Raji (cell line): ENCODE results near the gene PELI1.

Experiments used
- POLR2A ChIP-seq: IDR thresholded peaks from 2 replicates; pipeline ENCODE4 v1.6.1; 2011; ENCODE audit warnings: low read depth, low read length, control low read depth; ENCODE audit not compliant: insufficient read depth

PELI1 gene

DNA sequence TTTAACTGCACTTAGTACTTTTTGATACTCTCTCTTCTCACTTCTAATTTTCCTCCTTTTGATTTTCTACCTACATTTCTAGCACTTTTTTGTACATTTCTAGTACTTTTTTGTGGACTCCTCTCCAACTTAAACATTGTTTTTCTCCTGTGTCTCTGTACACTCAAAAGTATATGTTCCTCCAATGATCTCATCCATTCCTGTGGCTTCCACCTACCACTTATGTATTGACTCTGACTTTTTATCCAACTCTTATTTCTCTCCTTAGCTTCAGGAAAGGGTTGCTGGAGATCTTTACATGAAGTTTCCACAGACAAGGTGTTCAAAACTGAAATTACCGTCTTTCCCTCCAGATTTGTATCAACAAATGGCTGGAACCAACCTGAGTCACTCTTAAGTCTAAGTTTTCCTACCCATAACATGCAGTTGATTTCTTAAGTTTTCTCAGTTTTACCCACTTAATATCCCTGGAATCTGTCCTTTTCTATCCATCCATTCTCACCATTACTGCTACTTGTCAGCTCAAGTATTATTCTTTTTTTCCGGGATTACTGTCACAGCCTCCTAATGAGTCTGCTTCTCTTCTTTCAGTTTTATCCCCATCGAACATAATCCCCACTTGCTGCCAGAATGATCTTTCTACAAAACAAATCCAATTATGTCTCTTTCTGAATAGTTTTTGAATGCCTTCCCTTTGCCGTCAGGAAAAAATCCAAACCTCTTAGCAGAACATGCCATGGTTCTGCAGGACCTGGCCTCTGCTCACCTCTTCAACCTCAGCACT, 22.6 kb upstream of the PELI1 start:
- no peak for TF ChIP-seq POLR2A

DNA sequence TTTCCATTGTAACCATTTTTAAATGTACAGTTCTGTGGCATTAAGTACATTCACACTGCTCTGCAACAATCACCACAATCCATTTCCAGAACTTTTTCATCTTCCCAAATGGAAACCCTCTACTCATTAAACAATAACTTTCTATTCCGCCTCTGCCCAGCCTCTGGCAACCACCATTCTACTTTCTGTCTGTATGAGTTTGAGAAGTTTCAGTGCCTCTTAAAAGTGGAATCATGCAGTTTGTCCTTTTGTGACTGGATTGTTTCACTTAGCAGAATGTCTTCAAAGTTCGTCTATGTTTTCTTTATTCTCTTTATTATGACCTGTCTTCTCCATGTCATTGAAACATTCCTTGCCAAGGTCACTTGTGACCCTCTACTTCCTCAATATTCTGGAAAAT, 22.0 kb upstream of the PELI1 start:
- TF ChIP-seq POLR2A, result no peak

DNA sequence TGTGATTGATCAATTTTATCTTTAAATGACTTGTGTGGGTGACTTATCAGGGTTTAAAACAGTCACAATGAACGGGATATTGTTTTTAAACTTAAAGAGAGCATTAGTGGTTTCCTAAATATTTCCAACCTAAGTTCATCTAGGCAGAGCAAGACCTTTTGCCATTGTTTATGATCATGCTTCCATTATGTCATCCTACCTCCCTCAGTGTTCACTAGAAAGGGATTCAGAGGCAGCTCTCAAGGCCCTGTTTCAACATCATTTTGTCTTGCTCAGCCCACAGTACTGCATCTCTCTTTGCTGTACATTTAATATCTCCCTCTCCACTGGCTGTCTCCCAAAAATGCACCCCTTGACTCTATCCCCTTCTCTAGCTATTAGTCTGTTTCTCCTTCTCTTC, 21.5 kb upstream of the PELI1 start:
- TF ChIP-seq POLR2A, result no peak

DNA sequence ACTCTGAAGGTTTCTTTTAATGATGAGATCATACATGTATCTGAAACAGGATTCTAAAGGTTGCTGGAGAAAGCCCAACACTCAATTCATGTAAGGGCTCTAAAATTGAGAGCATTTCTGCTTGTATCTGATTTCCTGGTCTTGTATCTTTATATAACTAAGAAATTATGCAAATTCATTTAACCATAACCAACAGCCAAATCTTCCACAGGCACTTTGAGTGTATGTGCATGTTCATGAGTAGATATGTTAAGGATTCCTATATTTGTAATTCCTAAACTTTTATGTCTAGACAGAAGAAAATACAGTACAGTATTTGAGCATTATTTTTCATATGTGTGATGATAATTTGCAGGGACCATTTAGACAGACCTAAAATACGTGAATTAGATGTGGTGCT, 20.4 kb upstream of the PELI1 start:
- no peak for TF ChIP-seq POLR2A

DNA sequence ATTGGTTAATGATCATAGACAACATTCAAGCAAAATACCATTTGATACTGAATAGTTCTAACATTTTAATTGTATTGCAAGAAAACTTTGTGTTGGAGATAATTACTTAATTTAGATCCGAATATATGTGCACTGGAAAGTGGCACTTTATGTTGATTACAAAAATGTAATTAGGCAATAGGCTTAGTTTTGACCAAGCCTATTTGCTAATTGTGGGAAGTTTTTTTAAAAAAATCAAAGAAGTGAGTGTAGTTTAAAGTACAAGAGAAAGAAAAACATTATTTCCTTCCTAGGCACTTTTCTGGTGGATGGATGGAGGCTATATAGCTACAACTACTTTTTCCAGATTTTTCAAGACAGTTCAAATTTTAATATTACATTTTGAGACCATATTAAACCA, 18.3 kb upstream of the PELI1 start:
- no peak for TF ChIP-seq POLR2A

DNA sequence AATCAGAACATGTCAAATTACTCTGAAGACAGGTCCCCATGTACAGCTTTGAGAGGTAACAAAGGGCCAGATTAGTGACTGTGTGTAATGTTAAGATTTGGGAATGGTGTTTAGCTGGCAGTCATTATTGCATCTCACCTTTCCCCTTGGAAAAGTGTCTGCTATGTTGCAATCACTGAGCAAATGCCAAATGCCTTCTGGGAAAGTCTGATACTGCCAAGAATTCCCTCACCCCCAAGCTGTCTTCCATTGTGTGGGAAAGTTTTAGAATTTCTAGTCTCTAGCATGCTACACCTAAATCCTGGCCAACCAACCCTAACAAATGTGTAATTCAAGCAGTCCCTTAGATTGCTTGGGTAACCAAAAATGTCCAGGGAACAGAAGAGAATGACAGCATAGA, 13.6 kb upstream of the PELI1 start:
- TF ChIP-seq POLR2A, result no peak

DNA sequence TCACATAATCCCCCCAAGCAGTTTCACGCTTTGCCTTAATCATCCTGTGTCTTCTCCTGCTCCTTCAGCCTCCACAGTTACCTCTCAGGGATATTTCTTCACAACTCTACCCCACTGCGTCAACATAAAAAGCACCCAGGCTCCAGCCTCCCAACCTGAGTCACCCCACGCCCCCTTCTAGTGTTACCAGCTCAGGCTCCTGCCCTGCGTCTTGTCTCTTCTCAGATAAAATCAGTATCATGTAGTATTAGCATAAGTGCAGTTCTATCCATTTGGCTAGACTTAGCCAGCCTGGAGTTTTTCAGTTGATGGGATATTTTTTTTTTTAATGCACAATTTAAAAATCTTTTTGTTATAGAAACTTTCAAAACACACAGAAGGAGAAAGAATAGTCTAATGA, 9.6 kb upstream of the PELI1 start:
- no peak for TF ChIP-seq POLR2A

DNA sequence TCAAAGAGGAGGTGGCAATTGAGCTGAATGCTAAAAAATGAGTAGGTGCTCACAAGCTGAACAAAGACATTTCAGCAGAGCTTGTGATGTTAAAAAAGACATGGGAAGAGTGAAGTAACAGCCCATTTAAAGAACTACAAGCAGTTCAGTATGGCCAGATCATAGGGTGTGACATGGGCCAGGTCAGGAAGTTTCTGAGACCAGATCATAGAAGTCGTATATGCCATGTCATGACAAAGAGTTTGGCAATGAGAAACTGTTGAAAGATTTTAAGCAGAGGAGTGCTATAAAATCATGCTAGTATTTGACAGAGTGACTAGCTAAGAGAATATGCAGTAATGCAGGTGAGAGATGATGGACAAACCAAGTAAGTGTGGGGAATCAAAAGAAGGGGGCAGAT, 7.3 kb upstream of the PELI1 start:
- no peak for TF ChIP-seq POLR2A

DNA sequence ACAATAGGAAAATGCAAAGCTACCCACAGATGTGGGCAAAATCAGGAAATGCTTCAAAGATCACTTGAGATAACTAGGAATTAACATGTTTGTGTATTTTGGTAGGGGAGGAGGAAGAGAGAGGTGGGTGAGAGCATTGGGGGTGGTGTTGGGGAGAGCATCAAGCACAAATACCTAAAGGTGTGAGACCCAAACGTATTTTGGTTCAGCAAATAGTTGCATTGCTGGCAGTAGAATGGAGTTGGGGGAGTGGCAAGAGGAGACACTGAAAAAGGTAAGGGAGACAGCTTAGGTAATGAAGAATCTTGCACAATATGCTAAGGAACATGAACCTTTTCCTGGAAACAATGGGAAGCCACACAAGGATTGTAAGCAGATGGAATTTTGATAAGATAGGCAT, 1.5 kb upstream of the PELI1 start:
- no peak for TF ChIP-seq POLR2A

DNA sequence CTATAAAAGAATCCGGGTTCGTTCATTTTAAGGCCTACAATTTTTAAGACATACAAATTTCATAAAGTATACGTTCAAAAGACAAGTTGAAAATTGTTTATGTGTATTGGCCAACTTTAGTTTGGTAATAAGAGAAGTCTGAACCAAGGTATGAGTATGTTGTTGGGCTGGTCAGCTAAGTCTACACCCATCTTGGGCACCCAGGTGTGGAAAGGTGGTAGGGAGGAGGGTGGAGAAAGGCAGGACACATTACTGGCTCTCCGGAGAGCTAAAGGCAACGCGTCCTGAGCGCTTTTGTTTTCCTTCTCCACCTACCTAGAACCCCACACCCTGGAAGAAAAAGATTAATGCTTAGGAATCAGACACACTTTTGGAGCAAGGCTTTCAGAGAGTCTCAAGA, 899 bp upstream of the PELI1 start:
- TF ChIP-seq POLR2A, result no peak

DNA sequence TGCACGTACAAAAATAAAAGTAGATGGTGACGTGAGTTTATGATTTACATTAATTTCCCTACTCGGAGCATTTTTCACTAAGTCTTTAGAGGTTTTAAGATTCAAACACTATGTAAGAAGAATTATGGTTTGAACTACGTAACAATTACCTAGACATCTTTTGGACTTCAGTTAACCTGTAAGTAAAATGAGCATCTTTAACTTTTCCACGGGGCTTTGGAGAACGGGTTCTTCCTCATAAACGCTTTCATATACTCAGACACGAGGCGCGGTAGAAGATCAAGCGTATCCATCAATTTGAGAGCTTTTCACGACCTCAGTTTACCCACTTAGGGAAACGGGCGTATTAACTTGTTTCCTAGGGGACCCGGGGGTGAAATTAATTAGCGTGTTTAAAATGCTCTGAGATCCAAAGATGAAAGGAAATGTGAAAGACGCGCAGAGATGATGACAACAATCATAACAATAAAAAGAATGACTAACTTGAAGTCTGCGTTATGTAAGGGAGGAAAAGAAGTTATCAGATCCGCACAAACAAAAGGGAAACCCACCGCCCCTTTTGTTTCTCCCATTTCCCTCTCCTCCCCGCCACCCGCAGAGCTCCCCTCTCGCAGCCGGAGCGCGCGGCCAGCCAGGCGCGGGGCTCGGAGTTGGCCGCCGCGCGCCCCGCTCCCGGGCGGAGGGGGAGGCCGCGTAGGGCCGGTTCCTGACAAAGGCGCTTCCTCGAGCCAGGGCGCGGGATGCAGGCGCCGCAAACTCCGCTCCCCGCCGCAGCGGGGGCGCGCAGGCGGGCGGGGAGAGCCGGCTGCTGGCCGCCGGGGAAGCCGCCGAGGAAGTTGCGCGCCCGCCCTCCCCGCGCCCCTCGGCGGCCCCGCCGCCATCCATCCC, 807 bp downstream of the PELI1 start:
- peak; percentile 54 for TF ChIP-seq POLR2A

DNA sequence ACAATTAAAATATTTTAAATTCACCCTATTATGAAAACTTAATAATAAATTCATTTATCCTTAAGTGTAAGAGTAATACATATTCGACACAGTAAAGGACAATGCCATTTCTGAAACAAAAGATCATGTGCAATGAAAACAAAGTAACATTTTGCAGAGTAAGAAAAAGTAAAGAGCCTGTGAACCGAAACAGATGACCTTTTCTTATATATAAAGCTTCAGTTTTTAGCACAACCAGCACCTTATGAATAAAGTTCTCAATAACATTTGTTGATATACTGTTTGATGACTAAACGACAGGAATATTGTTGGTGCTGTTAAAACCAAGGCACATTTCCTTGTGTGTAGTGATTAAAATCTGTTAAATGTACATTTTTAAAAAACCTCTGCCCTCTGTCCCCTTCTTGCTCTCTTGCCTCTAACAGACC, 1.5 kb downstream of the PELI1 start:
- TF ChIP-seq POLR2A, result no peak

DNA sequence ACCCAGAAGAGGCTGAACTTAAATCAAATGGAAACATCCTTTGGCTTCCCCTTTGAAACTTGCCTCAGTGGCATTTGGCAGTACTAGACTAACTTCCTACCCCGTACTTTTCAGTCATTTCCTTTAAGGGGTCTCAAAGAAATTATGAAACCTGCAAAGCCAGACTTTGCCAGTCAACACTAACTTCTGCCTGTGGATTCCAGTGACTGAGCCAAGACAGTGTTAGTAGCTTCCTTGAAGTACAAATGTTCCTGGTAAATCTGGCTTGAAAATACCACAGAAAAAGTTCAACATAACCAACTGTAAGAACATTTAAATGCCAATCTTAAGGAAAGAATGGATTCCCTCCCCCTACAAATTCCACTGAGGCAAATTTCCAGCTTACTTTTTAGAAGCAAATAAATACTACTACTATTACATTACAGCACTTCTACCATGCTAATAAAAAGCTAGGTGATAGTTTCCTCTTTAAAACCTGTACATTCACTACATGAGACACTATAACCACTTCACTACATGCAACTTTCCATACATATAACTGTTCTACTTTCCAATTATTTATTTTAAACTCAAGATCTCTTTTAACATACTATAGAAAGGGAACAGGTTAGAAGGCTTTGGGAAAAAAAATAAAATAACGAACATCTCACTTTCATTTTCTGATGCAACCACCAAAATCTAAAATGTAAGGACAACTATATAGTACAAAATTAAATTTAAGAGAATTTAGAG, 2.4 kb downstream of the PELI1 start:
- no peak for TF ChIP-seq POLR2A

DNA sequence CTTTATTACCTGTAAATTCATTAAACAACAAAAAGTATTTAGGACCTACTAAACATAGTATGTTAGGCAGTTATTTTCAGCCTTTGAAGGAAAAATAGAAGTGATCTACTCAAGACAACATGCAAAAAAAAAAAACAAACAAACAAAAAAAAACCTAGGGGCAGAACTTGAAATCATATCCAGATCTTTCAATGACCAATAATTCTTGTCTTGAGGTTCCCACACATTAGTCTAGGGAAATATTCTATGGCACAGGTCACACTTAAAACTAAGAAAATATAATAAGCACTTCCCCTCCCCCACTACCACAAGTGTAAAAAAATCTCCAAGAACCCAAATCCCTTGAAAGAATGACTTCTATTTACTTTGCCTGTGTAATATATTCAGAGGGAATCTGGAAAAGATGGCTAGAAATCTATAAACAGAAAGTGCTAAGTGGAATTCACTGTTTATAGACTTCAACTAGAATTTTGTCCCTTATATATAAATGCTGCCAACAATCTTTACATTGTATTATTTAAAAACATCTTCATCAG, 3.5 kb downstream of the PELI1 start:
- TF ChIP-seq POLR2A, result no peak

DNA sequence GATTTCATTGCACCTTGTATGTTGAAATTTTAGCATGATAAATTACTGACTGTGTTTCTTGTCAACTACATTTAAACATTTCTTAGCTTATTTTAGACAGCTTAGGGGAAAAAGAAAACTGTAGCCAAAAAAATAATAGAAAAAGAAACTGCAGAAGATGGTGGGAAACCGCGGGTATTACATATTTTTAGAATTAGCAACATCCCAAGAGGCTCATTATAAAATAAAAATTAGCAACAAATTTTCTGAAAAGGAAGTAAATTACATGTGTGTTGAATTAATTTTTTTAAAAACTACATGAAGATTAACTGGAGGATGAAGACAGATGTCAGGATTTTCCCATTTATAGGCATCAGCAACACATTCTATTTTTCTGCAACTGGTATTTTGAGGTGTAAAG, 4.3 kb downstream of the PELI1 start:
- TF ChIP-seq POLR2A, result no peak
